DMS153 (cell line): ENCODE results near the gene ZNF263.
"Not testable (repeated sequence)": the region's sequence is repeated elsewhere in the genome, so short reads cannot be mapped to it uniquely, and the experiment has no call there.

Experiments
- DNase-seq: peaks from one replicate; lab custom pipeline; 2025; lab: John Stamatoyannopoulos, UW

The ZNF263 gene

DNA sequence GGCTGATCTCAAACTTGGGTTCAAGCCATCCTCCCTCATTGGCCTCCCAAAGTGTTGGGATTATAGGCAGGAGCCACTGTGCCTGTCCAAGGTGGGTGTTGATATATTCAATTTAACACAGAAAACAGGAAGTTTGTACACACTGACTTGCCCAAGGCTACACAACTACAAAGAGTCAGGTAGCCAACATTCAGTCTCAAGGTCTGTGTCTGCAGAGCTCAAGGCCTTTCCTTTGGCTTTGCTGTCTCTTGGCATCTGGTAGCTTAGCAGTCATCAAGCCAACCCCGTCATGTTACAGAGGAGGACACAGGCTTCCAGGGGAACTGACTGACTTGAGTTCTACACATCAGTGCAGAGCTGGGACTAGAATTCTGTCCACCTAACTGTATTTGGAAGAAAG, 15.0 kb upstream of the ZNF263 start:
- DNase-seq = no peak

DNA sequence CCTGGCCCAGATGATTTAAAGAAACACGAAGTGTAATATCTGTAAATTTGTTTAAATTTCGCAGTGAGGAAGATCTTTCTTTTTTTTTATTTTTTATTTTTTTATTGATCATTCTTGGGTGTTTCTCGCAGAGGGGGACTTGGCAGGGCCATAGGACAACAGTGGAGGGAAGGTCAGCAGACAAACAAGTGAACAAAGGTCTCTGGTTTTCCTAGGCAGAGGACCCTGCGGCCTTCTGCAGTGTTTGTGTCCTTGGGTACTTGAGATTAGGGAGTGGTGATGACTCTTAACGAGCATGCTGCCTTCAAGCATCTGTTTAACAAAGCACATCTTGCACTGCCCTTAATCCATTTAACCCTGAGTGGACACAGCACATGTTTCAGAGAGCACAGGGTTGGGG, 12.6 kb upstream of the ZNF263 start:
- DNase-seq = not testable (repeated sequence)

DNA sequence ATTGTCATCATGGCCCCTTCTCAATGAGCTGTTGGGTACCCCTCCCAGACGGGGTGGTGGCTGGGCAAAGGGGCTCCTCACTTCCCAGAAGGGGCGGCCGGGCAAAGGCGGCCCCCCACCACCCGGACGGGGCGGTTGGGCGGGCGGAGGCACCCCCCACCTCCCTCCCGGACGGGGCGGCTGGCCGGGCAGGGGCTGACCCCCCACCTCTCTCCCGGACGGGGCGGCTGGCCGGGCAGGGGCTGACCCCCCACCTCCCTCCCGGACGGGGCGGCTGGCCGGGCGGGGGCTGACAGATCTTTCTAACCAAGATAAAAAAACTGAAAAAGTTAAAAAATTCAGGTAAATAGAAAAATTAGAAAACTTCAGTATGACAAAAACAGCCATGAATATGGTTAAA, 12.0 kb upstream of the ZNF263 start:
- DNase-seq = not testable (repeated sequence)

DNA sequence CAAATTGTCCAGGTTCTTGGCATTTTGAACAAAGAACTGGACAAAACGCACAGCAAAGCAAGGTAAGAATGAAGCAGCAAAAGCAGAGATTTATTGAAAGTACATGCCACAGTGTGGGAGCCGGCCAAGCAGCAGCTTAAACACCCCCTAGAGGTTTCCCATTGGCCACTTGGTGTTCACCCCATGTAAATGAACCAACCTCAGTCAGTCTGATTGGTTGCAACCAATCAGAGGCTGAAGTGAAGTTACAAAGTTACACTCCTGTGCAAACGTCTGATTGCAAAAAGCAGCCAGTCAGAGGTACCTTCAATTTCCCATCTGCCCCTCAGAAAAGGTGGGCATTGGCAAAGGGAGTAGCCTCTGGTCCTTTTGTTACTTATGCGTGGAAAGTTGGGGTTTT, 8.8 kb upstream of the ZNF263 start:
- DNase-seq = no peak

DNA sequence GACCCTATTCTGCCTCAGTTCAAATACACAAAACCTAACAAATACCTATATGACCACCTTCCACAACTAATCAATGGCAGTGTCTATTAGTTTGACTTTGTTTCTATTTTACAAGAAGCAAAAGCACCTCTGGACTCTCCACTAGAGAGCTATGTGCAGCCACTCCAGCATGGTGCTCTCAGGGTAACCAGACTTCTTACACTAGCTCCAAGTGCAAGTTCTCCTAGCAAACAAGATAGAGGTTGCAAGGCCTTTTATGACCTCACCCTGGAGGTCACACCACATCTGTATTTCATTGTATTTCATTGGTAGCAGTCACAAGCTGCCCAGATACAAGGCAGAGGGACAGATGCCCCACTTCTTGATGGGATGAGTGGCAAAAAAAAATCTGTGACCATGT, 8.3 kb upstream of the ZNF263 start:
- no peak for DNase-seq

DNA sequence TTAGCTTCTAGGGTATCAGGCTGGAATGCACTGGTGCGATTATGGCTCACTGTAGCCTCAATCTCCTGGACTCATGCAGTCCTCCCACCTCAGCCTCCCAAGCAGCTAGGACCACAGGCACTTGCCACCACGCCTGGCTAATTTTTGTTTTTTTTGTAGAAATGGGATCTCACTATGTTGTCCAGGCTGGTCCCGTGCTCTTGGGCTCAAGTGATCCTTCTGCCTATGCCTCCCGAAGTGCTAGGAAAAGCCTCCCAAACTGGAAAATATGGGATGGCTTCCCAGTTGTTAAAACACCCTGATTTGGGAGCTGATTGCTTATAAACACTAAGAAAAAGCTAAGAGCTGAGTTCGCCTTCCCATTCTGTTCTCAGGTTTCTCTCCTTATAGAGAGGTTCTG, 6.6 kb upstream of the ZNF263 start:
- no peak for DNase-seq

DNA sequence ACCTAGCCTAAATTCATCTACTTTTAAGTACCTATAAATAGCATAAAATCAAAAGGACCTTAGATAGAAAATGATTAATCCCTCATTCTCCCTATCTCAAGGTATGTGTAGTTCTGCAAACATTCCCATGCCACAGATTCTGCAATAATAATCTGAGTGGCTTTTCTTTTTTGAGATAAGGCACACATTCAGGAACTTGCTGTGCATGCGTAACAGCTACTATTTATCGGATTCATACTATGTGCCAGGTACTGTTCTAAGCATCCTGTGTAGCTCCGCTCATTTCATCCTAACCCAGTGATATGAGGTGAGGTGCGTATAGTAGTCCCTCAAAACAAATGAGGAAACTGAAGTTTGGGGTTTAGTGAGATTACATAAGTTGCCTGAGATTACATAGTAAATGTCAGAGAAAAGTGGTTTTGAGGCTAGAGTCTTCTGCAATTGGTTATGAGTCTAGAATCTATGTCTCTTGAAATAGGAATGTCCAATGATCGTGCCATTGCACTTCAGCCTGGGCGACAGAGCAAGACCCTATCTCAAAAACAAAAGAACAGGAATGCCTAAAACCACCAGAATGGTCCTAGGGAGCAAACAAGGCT, 2.0 kb upstream of the ZNF263 start:
- DNase-seq = no peak

DNA sequence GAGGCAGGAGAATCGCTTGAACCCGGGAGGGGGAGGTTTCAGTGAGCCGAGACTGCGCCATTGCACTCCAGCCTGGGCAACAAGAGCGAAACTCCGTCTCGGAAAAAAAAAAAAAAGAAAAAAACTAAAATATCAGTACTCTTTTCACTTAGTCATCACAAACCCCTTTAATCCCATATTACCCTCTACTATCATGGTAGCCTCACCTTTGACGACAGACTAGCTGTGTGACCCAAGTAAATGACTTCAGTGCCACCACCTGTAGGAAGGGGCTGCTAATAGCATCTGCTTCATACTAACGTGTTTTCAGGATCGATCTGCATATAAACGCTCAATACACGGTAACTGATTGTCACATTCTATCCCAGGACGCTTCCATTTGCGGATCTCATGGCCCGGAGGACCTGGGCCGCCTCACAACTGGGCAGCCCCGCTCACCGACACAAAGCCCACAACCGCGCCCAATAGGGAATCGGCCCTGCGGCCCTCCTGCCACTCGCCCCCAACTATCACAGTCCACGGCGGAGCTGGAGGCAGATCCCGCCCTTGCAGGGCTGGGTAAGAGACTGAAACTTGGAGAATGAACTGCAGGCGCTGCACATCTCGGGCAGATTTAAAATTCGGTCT, 1.1 kb upstream of the ZNF263 start:
- DNase-seq = peak; percentile 58

DNA sequence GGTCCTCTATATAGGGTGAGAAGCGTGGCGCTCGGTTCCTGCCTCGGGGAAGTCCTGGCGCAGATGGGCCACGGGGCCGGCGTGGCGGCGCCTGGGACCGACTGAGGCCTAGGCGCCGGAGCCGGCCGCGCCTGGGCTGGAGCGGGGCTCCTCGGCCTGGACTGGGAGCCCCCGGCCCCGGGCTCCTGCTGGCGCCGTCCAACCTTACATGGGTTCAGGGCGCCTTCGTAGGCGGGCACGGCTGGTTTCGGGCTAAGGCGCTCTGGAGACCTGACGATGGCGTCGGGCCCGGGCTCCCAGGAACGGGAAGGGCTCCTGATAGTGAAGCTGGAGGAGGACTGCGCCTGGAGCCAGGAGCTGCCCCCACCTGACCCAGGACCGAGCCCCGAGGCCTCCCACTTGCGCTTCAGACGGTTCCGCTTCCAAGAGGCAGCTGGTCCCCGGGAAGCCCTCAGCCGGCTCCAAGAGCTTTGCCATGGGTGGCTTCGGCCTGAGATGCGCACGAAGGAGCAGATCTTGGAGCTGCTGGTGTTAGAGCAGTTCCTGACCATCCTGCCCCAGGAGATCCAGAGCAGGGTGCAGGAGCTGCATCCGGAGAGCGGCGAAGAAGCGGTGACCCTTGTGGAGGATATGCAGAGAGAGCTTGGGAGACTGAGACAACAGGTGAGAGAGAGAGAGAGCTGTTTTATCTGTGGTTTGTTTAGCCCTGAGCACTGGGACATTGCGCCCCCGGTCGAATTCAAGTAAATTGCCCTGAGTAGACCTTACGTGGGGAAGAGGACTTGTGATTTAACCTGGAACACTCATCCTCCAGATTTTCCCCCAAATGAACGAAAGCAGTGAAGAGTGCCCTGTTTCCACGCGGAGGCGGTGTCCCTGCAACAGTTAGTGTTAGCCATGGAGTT, 504 bp downstream of the ZNF263 start:
- no peak for DNase-seq

DNA sequence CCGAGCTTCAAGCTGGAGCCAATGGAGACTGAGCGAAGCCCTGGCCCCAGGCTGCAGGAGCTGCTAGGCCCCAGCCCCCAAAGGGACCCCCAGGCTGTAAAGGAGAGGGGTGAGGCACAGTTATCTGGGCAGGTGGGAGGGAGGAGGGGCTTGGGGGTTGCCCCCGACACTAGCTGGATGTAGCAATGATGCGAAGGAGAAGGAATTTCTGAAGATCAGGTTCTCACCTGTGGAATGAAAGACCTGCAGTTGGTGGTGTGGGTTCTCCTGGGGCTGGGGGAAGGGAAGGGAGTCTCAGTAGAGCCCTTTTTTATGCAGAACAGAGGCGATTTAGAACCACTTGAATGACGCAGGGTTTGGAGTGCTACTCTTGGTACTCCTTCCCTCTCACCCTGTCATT, 1.8 kb downstream of the ZNF263 start:
- DNase-seq = no peak

DNA sequence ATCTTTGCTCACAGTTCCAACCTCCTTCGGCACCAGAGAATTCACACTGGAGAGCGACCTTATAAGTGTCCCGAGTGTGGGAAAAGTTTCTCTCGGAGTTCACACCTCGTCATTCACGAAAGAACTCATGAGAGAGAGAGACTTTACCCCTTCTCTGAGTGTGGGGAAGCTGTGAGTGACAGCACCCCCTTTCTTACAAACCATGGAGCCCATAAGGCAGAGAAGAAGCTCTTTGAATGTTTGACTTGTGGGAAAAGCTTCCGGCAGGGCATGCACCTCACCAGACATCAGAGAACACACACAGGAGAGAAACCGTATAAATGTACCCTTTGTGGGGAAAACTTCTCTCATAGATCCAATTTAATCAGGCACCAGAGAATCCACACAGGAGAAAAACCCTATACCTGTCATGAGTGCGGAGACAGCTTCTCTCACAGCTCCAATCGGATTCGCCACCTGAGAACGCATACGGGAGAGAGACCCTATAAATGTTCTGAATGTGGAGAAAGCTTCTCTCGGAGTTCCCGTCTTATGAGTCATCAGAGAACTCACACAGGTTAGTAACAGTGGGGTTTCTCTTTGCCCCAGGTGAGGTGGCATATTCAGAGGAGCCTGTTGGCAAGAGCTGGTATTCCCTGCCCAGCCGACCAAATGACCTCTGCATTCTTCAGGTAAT, 6.8 kb downstream of the ZNF263 start:
- no peak for DNase-seq

DNA sequence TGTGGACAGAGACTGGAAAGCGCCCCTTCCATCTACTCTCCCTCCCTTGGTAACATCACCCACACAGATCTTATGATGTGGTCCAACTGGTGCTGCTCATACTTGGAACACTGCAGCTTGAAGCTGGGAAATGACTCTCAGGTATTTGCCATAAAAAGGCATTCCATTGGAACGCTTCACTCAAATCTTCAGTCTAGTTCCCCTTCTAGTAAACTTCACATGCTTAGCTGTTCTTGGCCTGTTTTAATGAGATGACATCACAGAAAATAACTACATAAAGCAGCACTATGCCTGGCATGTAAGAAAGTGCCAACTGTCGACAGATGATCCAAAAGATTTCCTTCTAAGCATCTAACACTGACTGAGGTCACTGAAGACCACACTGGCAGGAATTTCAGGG, 9.3 kb downstream of the ZNF263 start:
- DNase-seq = no peak

DNA sequence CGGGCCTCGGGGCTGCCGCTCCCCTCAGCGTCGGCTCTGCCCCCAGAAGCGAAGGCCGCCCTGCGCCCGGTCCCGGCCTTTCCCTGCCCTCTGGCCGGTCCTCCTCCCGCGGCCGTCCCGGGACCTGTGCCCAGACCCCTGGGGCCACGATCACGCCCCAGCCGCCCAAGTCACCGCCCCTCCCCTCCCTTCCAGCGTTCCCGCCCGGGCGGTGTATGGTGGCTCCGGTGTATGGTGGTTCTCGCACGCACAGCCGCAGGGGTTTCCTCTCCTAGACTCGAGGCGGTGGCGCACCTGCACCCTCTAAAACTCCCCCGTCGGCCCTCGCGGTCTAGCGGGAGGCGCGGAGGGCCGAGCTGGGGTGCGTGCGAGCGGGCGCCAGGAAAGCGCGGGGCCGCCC, 11.9 kb downstream of the ZNF263 start:
- DNase-seq = no peak

DNA sequence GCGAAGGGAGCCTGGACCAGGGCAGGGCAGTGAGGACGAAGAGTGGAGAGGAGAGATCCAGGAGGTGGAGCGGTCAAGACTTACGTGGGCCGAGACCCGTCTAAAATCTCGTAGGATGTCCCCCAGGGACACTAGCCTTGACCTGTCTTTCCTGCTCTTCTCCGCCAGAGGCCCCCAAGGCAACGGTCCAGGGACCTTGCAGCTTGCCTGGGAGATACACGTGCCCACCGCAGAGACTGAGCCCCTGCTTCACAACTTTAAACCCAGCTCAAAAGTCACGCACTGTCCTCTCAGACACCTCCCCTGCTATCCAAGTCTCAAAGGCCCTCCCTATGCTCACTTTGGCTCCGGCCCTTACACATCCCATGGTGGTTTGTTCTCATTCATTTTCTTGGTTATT, 12.5 kb downstream of the ZNF263 start:
- DNase-seq = no peak

DNA sequence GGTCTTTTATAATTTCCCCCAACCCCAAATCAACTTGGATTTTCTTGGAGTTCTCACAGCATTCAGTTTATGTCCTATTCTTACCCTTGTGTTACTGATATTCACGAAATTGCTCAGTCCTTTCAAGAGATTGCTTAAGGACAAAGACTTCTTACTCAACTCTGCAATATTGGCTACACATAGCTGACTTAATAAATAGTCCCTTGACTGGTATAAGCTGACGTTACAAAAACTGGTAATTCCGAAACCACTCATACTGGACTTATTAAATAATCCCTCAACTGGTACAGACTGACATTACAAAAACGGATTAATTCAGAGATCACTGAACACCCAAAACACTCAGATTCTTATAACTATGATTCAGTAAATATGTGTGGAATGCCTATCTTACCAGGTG, 21.1 kb downstream of the ZNF263 start:
- DNase-seq = no peak

DNA sequence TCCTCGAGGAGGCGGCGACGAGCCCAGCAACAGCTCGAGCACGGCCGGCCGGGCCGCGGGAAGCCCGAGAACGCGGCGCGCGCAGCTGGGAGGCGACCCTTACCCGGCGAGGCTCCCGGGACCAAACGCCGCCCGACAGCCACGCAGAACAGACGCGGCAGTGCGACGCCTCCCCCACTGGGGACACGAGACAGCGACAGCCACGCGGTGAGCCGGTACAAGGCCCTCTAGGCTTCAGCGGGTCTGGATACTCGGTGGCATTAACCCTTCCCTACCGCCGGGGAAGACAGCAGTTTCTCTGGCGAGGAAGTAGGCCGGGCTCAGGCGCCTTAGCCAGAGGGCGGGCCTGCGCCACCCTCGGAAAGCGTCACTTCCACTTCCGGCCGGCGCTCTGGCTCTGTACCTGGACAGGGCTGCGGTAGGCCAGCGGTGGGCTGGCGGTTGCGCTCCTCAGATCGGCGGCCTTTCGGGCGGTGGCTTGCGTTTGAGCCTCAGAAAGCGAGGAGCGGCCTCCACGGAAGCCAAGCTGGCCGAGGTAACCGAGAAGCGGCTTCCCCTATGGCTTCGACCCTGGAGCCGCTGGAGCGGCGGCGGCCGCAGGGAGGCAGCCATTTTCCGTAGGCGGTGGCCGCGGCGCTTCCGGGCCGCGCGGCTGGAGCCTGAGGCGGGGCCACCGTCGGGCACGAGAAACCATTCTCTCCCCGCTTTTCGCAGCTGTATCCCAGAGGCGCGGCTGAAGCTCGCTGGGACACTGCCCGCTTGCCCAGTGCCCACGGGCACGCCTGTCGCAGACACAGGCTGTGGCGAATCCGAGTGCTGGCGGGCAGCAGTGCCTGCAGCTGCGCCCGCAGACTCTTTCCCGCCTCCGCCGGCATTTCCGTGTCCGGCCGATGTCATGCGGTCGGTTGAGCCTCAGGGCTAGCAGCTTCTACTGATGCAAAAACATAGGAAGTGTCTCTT, 22.1 kb downstream of the ZNF263 start, which contains the start of the genes TIGD7 and ZNF75A:
TSS of gene TIGD7 (minus strand) at position 322 of the 960 bp plus-strand sequence. CDS start 4,816 bp downstream, outside the sequence.
TSS of gene ZNF75A (plus strand) at position 389 of the 960 bp plus-strand sequence. CDS start 2,932 bp downstream, outside the sequence.
- peak; percentile 86 for DNase-seq

DNA sequence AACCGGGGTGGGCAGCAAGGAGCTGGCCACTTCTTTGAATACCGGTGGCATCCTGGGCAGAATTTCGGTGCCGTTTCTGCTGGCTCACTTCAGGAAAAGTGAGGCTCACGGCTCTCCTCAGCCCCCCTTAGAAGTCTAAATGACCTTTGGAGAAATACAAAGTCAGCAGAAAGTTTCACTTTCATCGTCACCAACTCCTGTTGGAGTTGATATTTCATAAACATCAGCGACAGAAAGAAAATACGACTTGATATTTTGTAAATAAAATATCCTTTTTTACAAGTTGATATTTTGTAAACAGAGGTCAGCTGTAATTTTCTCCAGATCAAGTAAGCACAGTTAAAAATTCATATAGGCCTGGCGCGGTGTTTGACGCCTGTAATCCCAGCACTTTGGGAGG, 22.8 kb downstream of the ZNF263 start:
- no peak for DNase-seq

DNA sequence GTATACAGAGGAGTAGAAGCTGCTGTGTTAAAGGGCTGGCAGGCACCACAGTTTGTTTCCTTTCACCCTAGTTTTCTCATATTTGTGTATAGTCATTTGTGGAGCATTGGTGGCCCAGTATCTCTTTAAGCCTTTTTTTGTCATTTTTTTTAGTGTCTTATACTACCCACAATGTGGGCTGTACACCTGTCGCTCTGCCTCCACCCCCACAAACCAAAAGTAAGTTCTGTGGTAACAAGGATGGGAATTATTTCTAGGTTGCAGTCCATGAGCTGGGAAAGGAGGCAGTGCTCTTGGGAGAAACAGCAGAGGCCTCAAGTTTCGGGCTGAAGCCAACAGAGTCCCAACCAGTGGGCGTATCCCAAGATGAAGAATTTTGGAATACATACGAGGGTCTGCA, 28.2 kb downstream of the ZNF263 start:
- no peak for DNase-seq

DNA sequence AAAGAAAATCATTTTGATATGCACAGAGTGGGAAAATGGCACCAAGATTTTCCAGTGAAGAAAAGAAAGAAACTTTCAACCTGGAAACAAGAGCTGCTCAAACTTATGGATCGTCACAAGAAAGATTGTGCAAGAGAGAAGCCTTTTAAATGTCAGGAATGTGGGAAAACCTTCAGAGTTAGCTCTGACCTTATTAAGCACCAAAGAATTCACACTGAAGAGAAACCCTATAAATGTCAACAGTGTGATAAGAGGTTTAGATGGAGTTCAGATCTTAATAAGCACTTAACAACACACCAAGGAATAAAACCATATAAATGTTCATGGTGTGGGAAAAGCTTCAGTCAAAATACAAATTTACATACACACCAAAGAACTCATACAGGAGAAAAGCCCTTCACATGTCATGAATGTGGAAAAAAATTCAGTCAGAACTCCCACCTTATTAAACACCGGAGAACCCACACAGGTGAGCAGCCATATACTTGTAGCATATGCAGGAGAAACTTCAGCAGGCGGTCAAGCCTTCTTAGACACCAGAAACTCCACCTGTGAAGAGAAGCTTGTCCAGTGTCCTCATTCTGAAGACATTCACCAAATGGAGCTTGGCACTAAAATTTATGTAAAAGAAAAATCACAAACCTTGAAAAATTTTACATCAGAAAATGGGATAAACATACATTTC, 34.2 kb downstream of the ZNF263 start:
- peak; percentile 5 for DNase-seq

DNA sequence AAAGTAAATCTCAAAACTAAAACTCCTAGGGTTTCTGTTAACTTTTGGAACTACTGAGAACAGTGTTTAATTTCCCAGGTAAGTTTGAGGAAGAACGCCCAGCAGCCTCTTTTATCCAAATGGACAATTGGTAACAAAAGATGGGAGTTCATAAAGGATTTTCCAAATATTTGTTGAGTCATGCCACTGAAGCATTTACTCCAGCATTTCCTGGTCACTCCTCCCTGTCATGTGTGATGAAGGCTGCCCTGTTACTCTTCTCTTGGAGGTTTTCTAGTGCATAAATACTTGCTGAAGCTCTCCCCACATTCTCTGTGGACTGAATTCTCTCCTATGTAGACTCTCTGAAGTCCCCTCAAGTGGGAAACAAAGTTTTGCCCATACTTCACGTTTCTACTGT, 38.5 kb downstream of the ZNF263 start:
- DNase-seq = no peak

DNA sequence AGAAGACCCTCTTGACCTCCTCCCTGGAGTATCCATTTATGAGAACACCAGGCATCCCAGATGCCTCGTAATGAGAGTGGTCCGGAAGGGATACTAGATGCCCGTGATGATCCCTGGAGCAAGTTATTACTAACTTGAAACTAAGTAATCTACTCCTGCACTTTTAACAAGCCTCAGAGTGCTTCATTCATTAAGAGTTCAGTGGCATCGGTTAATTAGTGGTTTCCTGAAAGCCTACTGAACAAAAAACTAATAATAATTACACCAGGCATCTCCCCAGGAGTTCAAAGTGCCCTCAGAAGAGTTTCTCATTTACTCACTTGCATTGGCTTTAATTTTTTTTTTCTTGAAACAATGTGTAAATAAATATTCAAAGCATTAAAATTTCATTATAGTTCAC, 44.2 kb downstream of the ZNF263 start:
- DNase-seq = no peak
